Measurements from ENCODE around the gene OPRD1.
"Not testable (repeated sequence)": the region's sequence is repeated elsewhere in the genome, so short reads cannot be mapped to it uniquely, and the experiment has no call there.

The OPRD1 gene

GRCh38 chr1:28848416-28848815 is 36.4 kb downstream of the OPRD1 start:
- no peak for DNase-seq

- DNase-seq, result no peak
Observed at GRCh38 chr1:28853093-28853742, 41.2 kb downstream of the OPRD1 start.

GRCh38 chr1:28854406-28854805 is 42.4 kb downstream of the OPRD1 start:
- DNase-seq, result not testable (repeated sequence)

- no peak for DNase-seq
Observed at GRCh38 chr1:28855046-28855445, 43.1 kb downstream of the OPRD1 start.

- no peak for DNase-seq
Observed at GRCh38 chr1:28855469-28855951, 43.5 kb downstream of the OPRD1 start.

- no peak for DNase-seq
Observed at GRCh38 chr1:28855969-28856368, 44.0 kb downstream of the OPRD1 start.

GRCh38 chr1:28860332-28861073 is 48.5 kb downstream of the OPRD1 start:
- no peak for DNase-seq

GRCh38 chr1:28862571-28863403 is 50.8 kb downstream of the OPRD1 start:
- no peak for DNase-seq

GRCh38 chr1:28864695-28865094 is 52.7 kb downstream of the OPRD1 start:
- DNase-seq, result no peak

- no peak for DNase-seq
Observed at GRCh38 chr1:28865997-28866650, 54.2 kb downstream of the OPRD1 start.

- DNase-seq, result no peak
Observed at GRCh38 chr1:28867850-28868249, 55.9 kb downstream of the OPRD1 start.

GRCh38 chr1:28869952-28870351 is 58.0 kb downstream of the OPRD1 start:
- DNase-seq, result no peak

- no peak for DNase-seq
Observed at GRCh38 chr1:28871631-28872401, 59.8 kb downstream of the OPRD1 start.

- not testable (repeated sequence) for DNase-seq
Observed at GRCh38 chr1:28875134-28875533, 63.2 kb downstream of the OPRD1 start.

- peak; percentile 81 for DNase-seq
Observed at GRCh38 chr1:28877132-28877781, 65.3 kb downstream of the OPRD1 start.

GRCh38 chr1:28878796-28879195 is 66.8 kb downstream of the OPRD1 start:
- no peak for DNase-seq

GRCh38 chr1:28882009-28882628 is 70.1 kb downstream of the OPRD1 start:
- peak; percentile 80 for DNase-seq

- no peak for DNase-seq
Observed at GRCh38 chr1:28883242-28883616, 71.3 kb downstream of the OPRD1 start.

- no peak for DNase-seq
Observed at GRCh38 chr1:28885472-28885877, 73.5 kb downstream of the OPRD1 start.

GRCh38 chr1:28885977-28886730 is 74.2 kb downstream of the OPRD1 start:
- no peak for DNase-seq

Measured in CD4-positive, alpha-beta T cell treated with Interleukin-12 subunit alpha and Interleukin-12 subunit beta, for 1 hour (primary cell).